ENCODE data around the gene LRFN2. TPM values are rescaled to one million over a fixed set of nuclear protein-coding genes. Genes with fewer than 3 reads are reported as not detected.

Gene LRFN2
- total RNA-seq, 4 donors from 2014 or later = 0.18 to 2.2 (median 0.34) TPM

DNA sequence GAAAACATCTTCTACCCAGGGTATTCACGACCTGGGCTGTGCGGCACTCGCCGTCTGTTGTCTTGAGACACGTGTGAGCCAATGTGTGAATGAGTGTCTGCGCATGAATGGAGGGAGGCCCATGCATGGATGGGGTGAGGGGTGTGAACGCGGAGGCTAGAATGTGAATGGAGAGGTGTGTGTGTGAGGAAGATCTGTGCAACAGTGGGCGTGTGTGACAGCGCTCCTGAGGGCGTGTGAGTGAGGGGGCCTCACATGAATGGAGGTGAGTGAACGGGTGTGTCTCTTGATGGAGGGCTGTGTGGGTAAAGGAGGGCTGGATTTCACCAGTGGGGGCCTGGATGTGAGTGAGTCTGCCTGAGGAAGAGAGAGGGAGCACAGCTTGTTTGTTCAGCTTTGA, 146.0 kb downstream of the LRFN2 start:
- WGBS, 2 donors = 90 to 96% methylated on average over 12 of the region's 12 CpGs
- H3K4me1 ChIP-seq = no peaks in the 10 kb centered on the region
- DNase-seq = no peak
- no peak for TF ChIP-seq POLR2A (IDR thresholded peaks at IDR 0.05)
- TF ChIP-seq, protein P1, sequence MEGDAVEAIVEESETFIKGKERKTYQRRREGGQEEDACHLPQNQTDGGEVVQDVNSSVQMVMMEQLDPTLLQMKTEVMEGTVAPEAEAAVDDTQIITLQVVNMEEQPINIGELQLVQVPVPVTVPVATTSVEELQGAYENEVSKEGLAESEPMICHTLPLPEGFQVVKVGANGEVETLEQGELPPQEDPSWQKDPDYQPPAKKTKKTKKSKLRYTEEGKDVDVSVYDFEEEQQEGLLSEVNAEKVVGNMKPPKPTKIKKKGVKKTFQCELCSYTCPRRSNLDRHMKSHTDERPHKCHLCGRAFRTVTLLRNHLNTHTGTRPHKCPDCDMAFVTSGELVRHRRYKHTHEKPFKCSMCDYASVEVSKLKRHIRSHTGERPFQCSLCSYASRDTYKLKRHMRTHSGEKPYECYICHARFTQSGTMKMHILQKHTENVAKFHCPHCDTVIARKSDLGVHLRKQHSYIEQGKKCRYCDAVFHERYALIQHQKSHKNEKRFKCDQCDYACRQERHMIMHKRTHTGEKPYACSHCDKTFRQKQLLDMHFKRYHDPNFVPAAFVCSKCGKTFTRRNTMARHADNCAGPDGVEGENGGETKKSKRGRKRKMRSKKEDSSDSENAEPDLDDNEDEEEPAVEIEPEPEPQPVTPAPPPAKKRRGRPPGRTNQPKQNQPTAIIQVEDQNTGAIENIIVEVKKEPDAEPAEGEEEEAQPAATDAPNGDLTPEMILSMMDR (IDR thresholded peaks at IDR 0.05) = no peak
- H3K27ac ChIP-seq = no peak overlapping the region
- no peaks in the 10 kb centered on the region for H3K27me3 ChIP-seq
- H3K36me3 ChIP-seq = no peaks in the 10 kb centered on the region
- H3K9me3 ChIP-seq = no peaks in the 10 kb centered on the region
- no peak overlapping the region for H3K4me3 ChIP-seq
- intact Hi-C loops (cut with DNase I) = no loop called here

DNA sequence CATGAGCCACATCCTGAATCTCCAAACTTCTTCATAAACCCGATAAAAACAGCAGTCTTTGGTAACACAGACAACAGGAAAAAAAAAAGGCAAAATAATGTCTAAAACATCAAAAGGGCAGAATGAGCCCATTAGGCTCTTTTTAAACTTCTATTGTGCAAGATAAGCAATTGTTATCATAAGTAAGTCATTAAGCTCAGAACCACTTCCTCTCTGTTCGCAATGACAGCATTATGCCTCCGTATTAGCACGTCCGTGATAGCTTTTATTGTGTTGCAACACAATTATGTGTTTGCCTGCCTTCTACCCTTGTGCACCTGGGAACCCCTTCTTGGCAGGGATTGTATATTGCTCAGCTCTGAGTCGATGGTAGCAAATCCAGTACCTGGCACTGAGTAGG, 147.1 kb downstream of the LRFN2 start:
- no peaks in the 10 kb centered on the region for H3K9me3 ChIP-seq
- 20 to 23% methylated on average over 5 to 6 of the region's 6 CpGs for WGBS, 2 donors
- intact Hi-C loops (cut with DNase I) = no loop called here
- TF ChIP-seq, protein P1 (IDR thresholded peaks at IDR 0.05) = no peak
- no peak for TF ChIP-seq POLR2A (IDR thresholded peaks at IDR 0.05)
- H3K27me3 ChIP-seq = no peaks in the 10 kb centered on the region
- H3K4me3 ChIP-seq = no peak overlapping the region
- H3K4me1 ChIP-seq = no peaks in the 10 kb centered on the region
- H3K36me3 ChIP-seq = no peaks in the 10 kb centered on the region
- no peak overlapping the region for H3K27ac ChIP-seq
- no peak for DNase-seq

DNA sequence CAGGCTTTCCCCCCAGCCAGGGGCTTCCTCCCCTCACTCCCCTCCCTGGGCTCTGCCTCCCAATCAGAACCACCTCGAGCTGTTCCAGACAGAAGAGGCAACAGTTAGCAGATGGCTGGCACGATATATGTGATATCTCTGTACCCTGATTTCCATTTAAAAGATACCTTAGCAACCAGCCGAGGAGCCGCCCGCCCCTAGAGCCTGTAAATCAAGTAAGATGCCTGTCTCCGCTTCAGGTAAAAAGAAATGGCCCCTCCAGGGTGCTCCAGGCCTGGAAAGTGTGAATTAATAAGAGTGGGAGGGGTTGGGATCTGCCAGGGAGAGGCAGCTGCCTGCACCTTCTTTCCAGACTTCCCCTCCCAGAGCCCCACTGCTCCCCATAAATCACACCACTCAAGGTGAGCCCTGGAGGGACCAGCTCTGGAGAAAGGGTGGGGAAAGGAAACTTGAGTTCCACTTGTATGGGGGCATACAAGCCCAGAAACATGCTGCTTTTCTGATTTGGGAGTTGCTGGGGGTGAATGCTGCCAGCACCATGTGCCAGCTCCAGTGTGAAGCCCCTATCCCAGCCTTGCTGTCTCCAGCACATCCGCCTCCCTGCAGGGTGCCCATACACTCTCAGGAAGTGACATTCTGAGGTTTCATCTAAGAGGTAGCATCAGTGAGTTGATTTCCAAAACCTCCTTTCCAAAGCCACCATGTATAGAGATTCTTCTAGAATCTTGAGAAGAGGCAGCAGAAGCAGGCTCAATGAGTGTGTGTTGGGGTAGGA, 148.0 kb downstream of the LRFN2 start:
- no peaks in the 10 kb centered on the region for H3K36me3 ChIP-seq
- no peaks in the 10 kb centered on the region for H3K4me1 ChIP-seq
- no peak overlapping the region for H3K27ac ChIP-seq
- WGBS, 2 donors = 85% methylated on average over 6 of the region's 7 CpGs
- no peak overlapping the region for H3K4me3 ChIP-seq
- H3K27me3 ChIP-seq = no peaks in the 10 kb centered on the region
- TF ChIP-seq, protein P1 (IDR thresholded peaks at IDR 0.05) = no peak
- no peak for TF ChIP-seq POLR2A (IDR thresholded peaks at IDR 0.05)
- no peak for DNase-seq
- intact Hi-C loops (cut with DNase I) = no loop called here
- no peaks in the 10 kb centered on the region for H3K9me3 ChIP-seq

DNA sequence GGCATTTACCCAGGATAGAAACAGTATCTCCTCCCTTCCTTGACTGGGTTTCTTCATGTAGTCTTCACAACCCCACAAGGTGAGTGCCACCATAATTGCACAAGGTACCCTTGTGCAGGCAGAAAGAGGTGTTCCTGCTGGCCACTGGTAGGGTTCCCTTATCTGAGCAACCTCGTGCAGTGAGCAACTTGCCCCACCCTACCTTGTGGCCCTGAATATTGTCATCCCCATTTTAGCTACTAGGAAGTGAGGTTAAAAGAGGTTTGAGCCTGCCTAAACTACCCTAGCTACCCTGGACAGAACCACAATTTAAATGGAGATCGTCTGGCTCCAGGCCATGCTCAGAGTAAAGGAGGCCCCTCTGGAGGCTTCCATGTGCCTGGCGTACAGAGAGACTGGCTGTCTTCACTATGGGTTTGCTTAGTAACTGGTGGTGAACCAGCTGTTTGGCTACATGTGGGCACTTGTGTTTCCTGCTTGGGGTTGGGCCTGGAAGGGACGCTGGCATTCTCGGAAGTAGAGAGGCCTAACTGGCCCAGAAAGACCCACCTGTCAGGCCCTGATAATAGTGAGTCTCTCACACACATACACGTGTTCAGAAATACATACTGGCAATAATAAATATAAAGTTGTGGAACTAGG, 148.8 kb downstream of the LRFN2 start:
- WGBS, 2 donors = 55 to 66% methylated on average over 5 to 6 of the region's 6 CpGs
- TF ChIP-seq, protein P1 (IDR thresholded peaks at IDR 0.05) = no peak
- TF ChIP-seq POLR2A (IDR thresholded peaks at IDR 0.05) = no peak
- no peak overlapping the region for H3K4me3 ChIP-seq
- no peak for DNase-seq
- H3K4me1 ChIP-seq = no peaks in the 10 kb centered on the region
- no peak overlapping the region for H3K27ac ChIP-seq
- intact Hi-C loops (cut with DNase I) = no loop called here
- no peaks in the 10 kb centered on the region for H3K36me3 ChIP-seq
- no peaks in the 10 kb centered on the region for H3K9me3 ChIP-seq
- no peaks in the 10 kb centered on the region for H3K27me3 ChIP-seq

DNA sequence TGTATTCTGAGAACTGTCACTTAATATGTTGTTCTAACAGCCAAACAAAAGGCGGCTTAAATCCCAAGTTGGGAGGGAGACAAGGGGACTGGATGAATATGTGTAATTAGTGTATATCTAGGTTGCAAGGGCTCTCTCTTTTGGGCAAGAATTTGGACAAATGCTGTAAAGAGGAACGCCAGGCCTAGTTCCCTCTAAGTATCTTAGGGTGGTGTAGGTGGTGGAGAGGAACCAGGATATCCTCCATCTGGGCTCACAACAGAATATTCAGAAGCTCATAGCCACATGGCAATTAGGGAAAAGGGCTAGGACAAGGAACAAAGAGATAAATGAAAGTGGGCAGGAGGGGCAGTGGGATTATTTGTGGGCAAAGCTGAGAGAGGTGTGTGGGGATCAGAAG, 149.5 kb downstream of the LRFN2 start:
- 73 to 79% methylated on average over 2 of the region's 2 CpGs for WGBS, 2 donors
- no peak for DNase-seq

More for the DNA sequence above, 149.5 kb downstream of the LRFN2 start:
- H3K4me1 ChIP-seq = no peaks in the 10 kb centered on the region
- no peak overlapping the region for H3K4me3 ChIP-seq
- TF ChIP-seq, protein P1 (IDR thresholded peaks at IDR 0.05) = no peak
- no peak for TF ChIP-seq POLR2A (IDR thresholded peaks at IDR 0.05)
- no peaks in the 10 kb centered on the region for H3K27me3 ChIP-seq
- H3K27ac ChIP-seq = no peak overlapping the region
- intact Hi-C loops (cut with DNase I) = no loop called here
- H3K36me3 ChIP-seq = no peaks in the 10 kb centered on the region
- no peaks in the 10 kb centered on the region for H3K9me3 ChIP-seq
